Sigmoid colon (tissue), 7 donors: Measurements from ENCODE around the gene PGAP3. TPM values are rescaled to one million over a fixed set of nuclear protein-coding genes. Genes with fewer than 3 reads are reported as not detected.
A peak's percentile ranks its signal among the peaks of the same experiment; 100 is the strongest.

Experiments
- DNase-seq: peaks from one replicate; pipeline ENCODE4 v3.0.0-alpha.2; 2019
- H3K27ac ChIP-seq, 4 donors: fragments of 200-600 bp; sonication (generic); one replicate each; pipeline ENCODE4 v1.5.1; 2016 to 2019; ENCODE audit warnings: mild to moderate bottlenecking in 1 of 4
- H3K27me3 ChIP-seq, 3 donors: fragments of 200-600 bp; sonication (generic); one replicate each; pipeline ENCODE4 v1.5.1; 2019; ENCODE audit warnings: mild to moderate bottlenecking in 1 of 3
- H3K36me3 ChIP-seq, 4 donors: fragments of 200-600 bp; sonication (generic); one replicate each; pipeline ENCODE4 v1.5.1; 2016 to 2019
- H3K4me1 ChIP-seq, 4 donors: fragments of 200-600 bp; sonication (generic); one replicate each; pipeline ENCODE4 v1.5.1; 2017 to 2019
- H3K4me3 ChIP-seq, 4 donors: fragments of 200-600 bp; sonication (generic); one replicate each; pipeline ENCODE4 v1.5.1; 2017 to 2019; ENCODE audit warnings: mild to moderate bottlenecking in 2 of 4, moderate library complexity in 1 of 4
- H3K9me3 ChIP-seq, 4 donors: fragments of 200-600 bp in 3 of 4; sonication (generic) in 3 of 4; one replicate each; pipeline versions ENCODE4 v1.5.1 to v1.6.1; 2013 to 2019
- EP300 ChIP-seq, 4 donors: sonication (generic); formaldehyde crosslinking; IDR thresholded peaks; one replicate each; pipeline ENCODE4 v1.6.1; 2017; ENCODE audit warnings: antibody characterized with exemption in 4 of 4
- POLR2A ChIP-seq, 2 donors: fragments of 450-650 bp; IDR thresholded peaks; one replicate each; pipeline ENCODE4 v1.6.1; 2016; ENCODE audit warnings: antibody characterized with exemption in 2 of 2, mild to moderate bottlenecking in 2 of 2, moderate library complexity in 2 of 2
- POLR2AphosphoS5 ChIP-seq, 4 donors: sonication (generic); formaldehyde crosslinking; IDR thresholded peaks; one replicate each; pipeline ENCODE4 v1.6.1; 2017; ENCODE audit warnings: antibody characterized with exemption in 4 of 4
- WGBS, 2 donors: extraction: QIAGEN DNeasy Blood & Tissue Kit; methylation state at CpG; one replicate each; pipeline ENCODE4 v1.1.7; 2013; 5-methylcytosine and 5-hydroxymethylcytosine counted together
- intact Hi-C: fragments of 100-400 bp; cut with DNase I; formaldehyde crosslinking; loops from one replicate; pipeline ENCODE4 v1.15.1; 2023
- polyA plus RNA-seq, 3 donors: library from polyadenylated mRNA; stranded (reverse); fragments of 200-250 nt; gene quantifications; one replicate each; pipeline ENCODE4 v1.2.3, GENCODE V29; 2013
- total RNA-seq, 4 donors: library from RNA; depleted of rRNA; stranded (reverse); fragments of >200 nt; gene quantifications; one replicate each; pipeline ENCODE4 v1.1.0, GENCODE V29; 2016
- TF ChIP-seq, protein P1 (sequence below), 4 experiments: fragments of 450-650 bp in 3 of 4; fragments of 200-600 bp in 1 of 4; IDR thresholded peaks; one replicate each; pipeline ENCODE4 v1.5.1; 2016 to 2019; ENCODE audit warnings: antibody characterized with exemption in 4 of 4, mild to moderate bottlenecking in 3 of 4, moderate library complexity in 2 of 4
- donor health status: healthy with polysubstance abuse.
- donor health status: Bipolar disorder and iron deficiency.
- donor health status: healthy.

PGAP3 gene
- total and polyA plus RNA-seq, 7 donors, result 6.9 to 29.6 (median 8.3) TPM

DNA sequence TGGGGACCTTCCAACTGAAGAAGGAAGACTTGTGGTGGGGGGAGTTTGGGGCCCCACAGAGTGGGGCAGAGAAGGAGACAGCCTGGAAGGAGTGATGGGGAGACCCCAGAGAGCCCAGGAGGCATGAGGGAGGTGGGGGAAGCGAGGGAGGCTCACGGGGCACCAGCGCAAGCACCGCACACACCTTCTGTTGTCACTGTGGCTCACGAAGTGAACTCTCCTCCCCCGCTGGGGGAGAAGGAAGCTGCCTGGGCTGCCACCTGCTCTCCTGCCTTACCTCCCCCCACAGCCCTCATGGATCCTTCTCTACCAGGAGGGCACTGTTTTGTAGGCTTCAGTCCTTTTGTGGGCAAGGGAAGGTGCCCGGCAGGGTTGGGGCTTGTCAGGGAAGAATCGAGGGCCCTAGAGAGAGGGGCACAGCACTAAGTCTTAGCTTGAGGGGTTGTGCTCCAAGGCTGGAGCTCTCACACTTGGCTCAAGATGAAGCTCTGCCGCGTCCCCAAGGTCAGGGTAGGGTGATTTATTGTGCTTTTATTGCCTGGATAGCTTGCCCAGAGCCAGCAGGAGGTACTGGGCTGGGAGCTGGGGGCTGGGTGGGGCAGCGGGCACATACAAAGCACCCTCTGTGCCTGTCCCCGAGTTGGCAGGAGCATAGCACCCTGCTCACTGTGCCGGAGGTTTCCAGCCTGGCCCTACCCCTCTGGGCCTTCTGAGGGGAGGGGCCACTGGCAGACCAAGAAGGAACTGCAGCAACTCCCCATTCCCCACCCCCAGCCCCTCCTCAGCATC lies 55.5 kb downstream of the PGAP3 start:
- no peak overlapping the region for H3K4me3 ChIP-seq
- intact Hi-C loops, result no loop called here
- 7 to 36% methylated on average over 13 of the region's 13 CpGs for WGBS, 2 donors

DNA sequence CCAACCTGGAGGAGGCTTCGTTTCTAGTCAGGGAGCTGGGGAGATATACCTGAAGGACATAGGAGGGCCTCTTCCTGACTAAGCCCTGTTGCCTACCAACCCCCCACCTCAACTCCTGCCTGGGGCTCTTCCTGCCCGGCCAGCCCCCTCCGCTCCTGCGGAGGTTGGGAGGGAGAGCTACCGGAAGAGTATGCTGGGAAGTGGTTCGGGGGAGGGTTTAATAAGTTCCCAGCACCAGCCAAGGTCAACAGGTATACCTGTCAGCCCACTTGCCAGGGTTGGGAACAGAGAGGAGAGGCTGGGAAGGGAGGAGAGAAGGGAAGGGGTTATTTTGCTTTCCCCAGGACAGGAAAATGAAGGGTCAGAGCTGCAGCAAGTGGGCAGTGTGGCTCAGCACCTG lies 56.5 kb downstream of the PGAP3 start:
- peaks cover 14 to 49% (median 38%) of the 10 kb centered on the region in 3 donors for H3K27me3 ChIP-seq
- 9 to 28% methylated on average over 6 of the region's 6 CpGs for WGBS, 2 donors
- H3K4me3 ChIP-seq, result no peak overlapping the region
- TF ChIP-seq POLR2AphosphoS5 (IDR thresholded peaks at IDR 0.05) (no peak), EP300 (IDR thresholded peaks at IDR 0.05) (no peak)
- intact Hi-C loops, result no loop called here
- no peak for DNase-seq
- no peaks in the 10 kb centered on the region for H3K36me3 ChIP-seq
- H3K4me1 ChIP-seq, result peaks cover 0 to 34% (median 22%) of the 10 kb centered on the region in 4 donors
- no peaks in the 10 kb centered on the region for H3K9me3 ChIP-seq
- H3K27ac ChIP-seq, result peak overlapping the region in 1 of 4 donors; percentile 52

More for the DNA sequence above, 55.5 kb downstream of the PGAP3 start:
- Histone ChIP-seq H3K4me1 (peaks cover 0 to 29% (median 15%) of the 10 kb centered on the region in 4 donors), H3K27me3 (peaks cover 10 to 39% (median 29%) of the 10 kb centered on the region in 3 donors), H3K27ac (peak overlapping the region in 3 of 4 donors; percentile 14 to 52 (median 38)), H3K36me3 (no peaks in the 10 kb centered on the region), H3K9me3 (no peaks in the 10 kb centered on the region)
- peak; percentile 72 for DNase-seq
- TF ChIP-seq POLR2A (IDR thresholded peaks at IDR 0.05) (peak in 1 of 2 donors; percentile 20), EP300 (IDR thresholded peaks at IDR 0.05) (no peak), POLR2AphosphoS5 (IDR thresholded peaks at IDR 0.05) (peak in 1 of 4 donors; percentile 14)
- TF ChIP-seq, protein P1, sequence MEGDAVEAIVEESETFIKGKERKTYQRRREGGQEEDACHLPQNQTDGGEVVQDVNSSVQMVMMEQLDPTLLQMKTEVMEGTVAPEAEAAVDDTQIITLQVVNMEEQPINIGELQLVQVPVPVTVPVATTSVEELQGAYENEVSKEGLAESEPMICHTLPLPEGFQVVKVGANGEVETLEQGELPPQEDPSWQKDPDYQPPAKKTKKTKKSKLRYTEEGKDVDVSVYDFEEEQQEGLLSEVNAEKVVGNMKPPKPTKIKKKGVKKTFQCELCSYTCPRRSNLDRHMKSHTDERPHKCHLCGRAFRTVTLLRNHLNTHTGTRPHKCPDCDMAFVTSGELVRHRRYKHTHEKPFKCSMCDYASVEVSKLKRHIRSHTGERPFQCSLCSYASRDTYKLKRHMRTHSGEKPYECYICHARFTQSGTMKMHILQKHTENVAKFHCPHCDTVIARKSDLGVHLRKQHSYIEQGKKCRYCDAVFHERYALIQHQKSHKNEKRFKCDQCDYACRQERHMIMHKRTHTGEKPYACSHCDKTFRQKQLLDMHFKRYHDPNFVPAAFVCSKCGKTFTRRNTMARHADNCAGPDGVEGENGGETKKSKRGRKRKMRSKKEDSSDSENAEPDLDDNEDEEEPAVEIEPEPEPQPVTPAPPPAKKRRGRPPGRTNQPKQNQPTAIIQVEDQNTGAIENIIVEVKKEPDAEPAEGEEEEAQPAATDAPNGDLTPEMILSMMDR (IDR thresholded peaks at IDR 0.05), result no peak

DNA sequence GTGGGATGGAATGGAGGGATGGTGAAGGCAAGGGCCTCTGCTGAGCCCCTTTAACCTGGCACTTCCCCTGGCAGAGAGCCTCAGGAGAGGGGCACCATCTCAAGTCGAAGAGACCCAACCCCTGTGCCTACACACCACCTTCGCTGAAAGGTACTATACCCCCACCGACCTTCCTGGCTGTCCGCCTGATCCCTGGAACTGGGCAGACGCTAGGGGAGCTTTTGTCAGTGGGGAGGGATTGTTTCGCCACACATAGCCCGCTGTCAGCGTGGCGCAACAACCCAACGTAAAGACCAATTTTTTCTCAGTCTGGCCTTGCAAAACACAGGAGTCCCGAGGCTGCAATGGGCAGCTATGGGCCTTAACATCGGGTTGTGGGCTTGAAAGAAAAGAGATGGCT lies 58.0 kb downstream of the PGAP3 start:
- Histone ChIP-seq H3K36me3 (no peaks in the 10 kb centered on the region), H3K9me3 (no peaks in the 10 kb centered on the region), H3K4me3 (no peak overlapping the region), H3K4me1 (peaks cover 0 to 24% (median 17%) of the 10 kb centered on the region in 4 donors), H3K27ac (peak overlapping the region in 1 of 4 donors; percentile 3), H3K27me3 (peaks cover 25 to 64% (median 53%) of the 10 kb centered on the region in 3 donors)
- DNase-seq, result no peak
- intact Hi-C loops, result loop anchor here (10.0 kb wide), 1 partner anchor 345 kb away; no protein-coding TSS in a partner anchor
- 12 to 75% methylated on average over 12 of the region's 12 CpGs for WGBS, 2 donors
- no peak for TF ChIP-seq POLR2A (IDR thresholded peaks at IDR 0.05)
- TF ChIP-seq, protein P1 (IDR thresholded peaks at IDR 0.05), result no peak
- no peak for TF ChIP-seq POLR2AphosphoS5 (IDR thresholded peaks at IDR 0.05)
- no peak for TF ChIP-seq EP300 (IDR thresholded peaks at IDR 0.05)

DNA sequence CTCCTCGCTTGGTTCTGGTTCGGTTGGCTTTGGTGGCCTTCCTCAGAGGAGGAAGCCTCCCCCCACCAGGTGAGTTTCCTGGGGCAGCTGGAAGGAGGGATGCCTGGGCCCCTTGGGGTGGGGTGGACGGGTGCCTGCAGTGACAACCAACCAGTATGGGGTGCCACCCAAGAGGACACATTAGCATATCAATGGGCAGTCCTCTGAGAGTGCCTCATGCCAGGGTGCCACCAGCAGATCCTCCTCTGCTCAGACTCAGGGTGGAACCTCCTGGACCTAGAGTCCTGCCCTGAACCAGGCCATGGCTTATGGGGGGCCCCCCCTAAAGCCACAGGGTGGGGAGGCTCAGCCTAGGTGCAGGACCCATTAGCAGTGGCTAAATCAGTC lies 58.4 kb downstream of the PGAP3 start:
- H3K27ac ChIP-seq, result no peak overlapping the region
- intact Hi-C loops, result loop anchor here (10.0 kb wide), 1 partner anchor 345 kb away; no protein-coding TSS in a partner anchor
- peaks cover 0 to 21% (median 15%) of the 10 kb centered on the region in 4 donors for H3K4me1 ChIP-seq
- H3K9me3 ChIP-seq, result no peaks in the 10 kb centered on the region
- peaks cover 28 to 67% (median 56%) of the 10 kb centered on the region in 3 donors for H3K27me3 ChIP-seq
- WGBS, 2 donors, result 8 to 66% methylated on average over 3 of the region's 3 CpGs
- no peak overlapping the region for H3K4me3 ChIP-seq
- H3K36me3 ChIP-seq, result no peaks in the 10 kb centered on the region
- peak in 1 of 2 donors; percentile 29 for TF ChIP-seq POLR2A (IDR thresholded peaks at IDR 0.05)
- TF ChIP-seq, protein P1 (IDR thresholded peaks at IDR 0.05), result no peak
- no peak for DNase-seq
